Right lobe of liver (tissue), 4 donors: ENCODE data around the gene LIN54.

ENCODE experiments used
- CTCF ChIP-seq, 4 donors: fragments of 200-600 bp in 3 of 4; fragments of 450-650 bp in 1 of 4; IDR thresholded peaks; one replicate each; pipeline versions ENCODE4 v1.5.1 to v1.8.0; 2016 to 2022; ENCODE audit warnings: antibody characterized with exemption in 4 of 4, mild to moderate bottlenecking in 2 of 4
- POLR2A ChIP-seq: fragments of 450-650 bp; IDR thresholded peaks from one replicate; pipeline ENCODE4 v1.6.1; 2017; ENCODE audit warnings: antibody characterized with exemption, mild to moderate bottlenecking
- donor health status: DM: no; HTN: no; CAD: no.
- donor health status: DM: no; HTN: no; CAD: no.
- donor health status: DM: no; HTN: yes; CAD: no.

DNA sequence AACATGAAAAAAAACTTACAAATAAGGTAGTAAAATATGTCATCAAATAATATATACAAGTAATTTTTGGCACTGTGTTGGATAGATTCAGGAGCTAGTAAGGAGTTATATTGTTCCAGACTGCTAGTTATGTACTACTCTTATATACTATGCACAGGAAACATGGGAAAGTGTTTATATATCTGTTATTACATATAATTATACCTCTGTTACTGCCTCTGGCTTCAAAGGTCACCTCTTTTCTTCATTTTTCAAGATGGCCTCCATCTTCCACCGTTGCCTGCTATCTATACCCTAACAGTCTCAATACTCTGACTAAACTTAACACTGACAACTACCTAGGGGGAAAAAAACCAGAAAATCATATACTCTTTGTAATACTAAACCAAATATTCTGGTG, 29.5 kb downstream of the LIN54 start:
- no peak for TF ChIP-seq CTCF (IDR thresholded peaks at IDR 0.05)
- no peak for TF ChIP-seq POLR2A
